Measurements from ENCODE around the gene SRL.

The SRL gene

DNA sequence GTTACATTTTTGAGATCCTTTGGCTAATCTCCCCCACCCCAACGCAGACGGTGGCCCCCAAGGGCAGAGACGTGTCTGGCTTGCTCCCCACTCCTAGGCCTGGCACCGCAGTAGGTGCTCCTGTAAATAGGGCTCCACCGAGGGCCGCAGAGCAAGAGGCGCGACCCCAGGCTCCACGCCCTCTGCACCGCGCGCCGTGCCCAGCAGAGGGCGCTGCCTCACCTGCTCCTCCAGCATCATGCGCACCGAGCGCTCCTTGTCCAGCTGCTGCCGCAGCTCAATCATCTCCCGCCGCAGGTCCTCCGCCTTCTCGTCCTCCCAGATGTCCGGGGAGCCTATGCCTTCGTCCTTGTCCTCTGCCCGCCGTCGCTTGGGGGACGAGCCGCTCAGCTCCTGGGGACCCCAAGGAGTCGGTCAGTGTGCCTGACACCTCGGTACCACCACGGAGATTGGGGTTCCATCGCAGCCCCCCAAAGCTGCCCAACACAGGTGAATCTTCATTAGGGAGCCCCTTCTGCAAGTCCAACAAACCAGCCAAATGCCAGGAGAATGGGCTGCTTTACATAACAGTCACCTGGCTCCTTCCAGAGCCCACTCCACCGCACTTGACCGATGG, 19.8 kb upstream of the SRL start:
- DNase-seq: no peak
- TF ChIP-seq EZH2phosphoT487 (IDR thresholded peaks at IDR 0.05; ENCODE audit: low read length): no peak
- TF ChIP-seq, protein P1, sequence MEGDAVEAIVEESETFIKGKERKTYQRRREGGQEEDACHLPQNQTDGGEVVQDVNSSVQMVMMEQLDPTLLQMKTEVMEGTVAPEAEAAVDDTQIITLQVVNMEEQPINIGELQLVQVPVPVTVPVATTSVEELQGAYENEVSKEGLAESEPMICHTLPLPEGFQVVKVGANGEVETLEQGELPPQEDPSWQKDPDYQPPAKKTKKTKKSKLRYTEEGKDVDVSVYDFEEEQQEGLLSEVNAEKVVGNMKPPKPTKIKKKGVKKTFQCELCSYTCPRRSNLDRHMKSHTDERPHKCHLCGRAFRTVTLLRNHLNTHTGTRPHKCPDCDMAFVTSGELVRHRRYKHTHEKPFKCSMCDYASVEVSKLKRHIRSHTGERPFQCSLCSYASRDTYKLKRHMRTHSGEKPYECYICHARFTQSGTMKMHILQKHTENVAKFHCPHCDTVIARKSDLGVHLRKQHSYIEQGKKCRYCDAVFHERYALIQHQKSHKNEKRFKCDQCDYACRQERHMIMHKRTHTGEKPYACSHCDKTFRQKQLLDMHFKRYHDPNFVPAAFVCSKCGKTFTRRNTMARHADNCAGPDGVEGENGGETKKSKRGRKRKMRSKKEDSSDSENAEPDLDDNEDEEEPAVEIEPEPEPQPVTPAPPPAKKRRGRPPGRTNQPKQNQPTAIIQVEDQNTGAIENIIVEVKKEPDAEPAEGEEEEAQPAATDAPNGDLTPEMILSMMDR (IDR thresholded peaks at IDR 0.05; ENCODE audit: low read length): peak; percentile 47
- H3K27ac ChIP-seq (ENCODE audit: low read length): no peak overlapping the region
- H4K20me1 ChIP-seq (ENCODE audit: insufficient read depth, low read length): peaks cover 11% of the 10 kb centered on the region
- no peaks in the 10 kb centered on the region; the same call in 1 of the 2 replicates for H3K36me3 ChIP-seq (replicated peaks; ENCODE audit: insufficient read depth, low read length)
- H3K9me3 ChIP-seq (replicated peaks; ENCODE audit: insufficient read depth, low read length): no peaks in the 10 kb centered on the region
- no peaks in the 10 kb centered on the region for H3F3A ChIP-seq (ENCODE audit: insufficient read depth, low read length)
- no peak overlapping the region for H3K9ac ChIP-seq (ENCODE audit: low read length)
- H3K79me2 ChIP-seq (ENCODE audit: low read length): peaks cover 52% of the 10 kb centered on the region
- H3K9me2 ChIP-seq (replicated peaks; ENCODE audit: insufficient read depth, low read length): no peaks in the 10 kb centered on the region
- no peaks in the 10 kb centered on the region for H3K27me3 ChIP-seq (replicated peaks; ENCODE audit: insufficient read depth, low read length)
- H2AFZ ChIP-seq (ENCODE audit: low read length): no peak overlapping the region
- no peak overlapping the region for H3K4me2 ChIP-seq (ENCODE audit: low read depth, low read length)
- H3K4me3 ChIP-seq (ENCODE audit: low read length): no peak overlapping the region
- no peaks in the 10 kb centered on the region for H3K4me1 ChIP-seq (ENCODE audit: low read length)

DNA sequence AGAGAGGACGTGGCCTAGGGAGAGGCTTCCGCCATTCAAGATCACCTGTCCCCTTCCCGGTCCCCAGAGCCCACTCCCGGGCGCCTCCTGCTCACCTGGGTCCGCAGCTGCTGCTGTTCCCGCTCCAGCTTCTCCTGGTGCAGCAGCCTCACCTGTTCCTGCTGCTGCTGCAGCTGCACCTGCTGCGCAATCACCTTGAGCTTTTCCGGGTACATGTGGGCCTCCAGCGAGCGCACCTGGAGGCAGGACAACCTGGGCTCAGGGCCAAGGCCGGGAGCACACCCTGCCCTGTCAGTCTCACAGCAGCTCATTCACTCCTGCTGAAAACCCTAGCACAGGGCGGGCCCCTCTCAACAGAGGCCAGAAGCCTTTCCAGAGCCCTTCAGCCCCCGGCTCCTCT, 18.5 kb upstream of the SRL start:
- Histone ChIP-seq H3K4me1 (ENCODE audit: low read length) (no peaks in the 10 kb centered on the region), H3K4me2 (ENCODE audit: low read depth, low read length) (no peak overlapping the region), H3K9me3 (replicated peaks; ENCODE audit: insufficient read depth, low read length) (no peaks in the 10 kb centered on the region), H4K20me1 (ENCODE audit: insufficient read depth, low read length) (peaks cover 6% of the 10 kb centered on the region; the same call in 1 of the 2 replicates), H3K4me3 (ENCODE audit: low read length) (no peak overlapping the region), H3F3A (ENCODE audit: insufficient read depth, low read length) (no peaks in the 10 kb centered on the region; the same call in 1 of the 2 replicates), H3K79me2 (ENCODE audit: low read length) (peaks cover 39% of the 10 kb centered on the region), H3K9ac (ENCODE audit: low read length) (no peak overlapping the region), H3K36me3 (replicated peaks; ENCODE audit: insufficient read depth, low read length) (no peaks in the 10 kb centered on the region; the same call in 1 of the 2 replicates), H2AFZ (ENCODE audit: low read length) (no peak overlapping the region), H3K27ac (ENCODE audit: low read length) (no peak overlapping the region), H3K27me3 (replicated peaks; ENCODE audit: insufficient read depth, low read length) (no peaks in the 10 kb centered on the region), H3K9me2 (replicated peaks; ENCODE audit: insufficient read depth, low read length) (no peaks in the 10 kb centered on the region)
- TF ChIP-seq EZH2phosphoT487 (IDR thresholded peaks at IDR 0.05; ENCODE audit: low read length): no peak
- no peak for DNase-seq

DNA sequence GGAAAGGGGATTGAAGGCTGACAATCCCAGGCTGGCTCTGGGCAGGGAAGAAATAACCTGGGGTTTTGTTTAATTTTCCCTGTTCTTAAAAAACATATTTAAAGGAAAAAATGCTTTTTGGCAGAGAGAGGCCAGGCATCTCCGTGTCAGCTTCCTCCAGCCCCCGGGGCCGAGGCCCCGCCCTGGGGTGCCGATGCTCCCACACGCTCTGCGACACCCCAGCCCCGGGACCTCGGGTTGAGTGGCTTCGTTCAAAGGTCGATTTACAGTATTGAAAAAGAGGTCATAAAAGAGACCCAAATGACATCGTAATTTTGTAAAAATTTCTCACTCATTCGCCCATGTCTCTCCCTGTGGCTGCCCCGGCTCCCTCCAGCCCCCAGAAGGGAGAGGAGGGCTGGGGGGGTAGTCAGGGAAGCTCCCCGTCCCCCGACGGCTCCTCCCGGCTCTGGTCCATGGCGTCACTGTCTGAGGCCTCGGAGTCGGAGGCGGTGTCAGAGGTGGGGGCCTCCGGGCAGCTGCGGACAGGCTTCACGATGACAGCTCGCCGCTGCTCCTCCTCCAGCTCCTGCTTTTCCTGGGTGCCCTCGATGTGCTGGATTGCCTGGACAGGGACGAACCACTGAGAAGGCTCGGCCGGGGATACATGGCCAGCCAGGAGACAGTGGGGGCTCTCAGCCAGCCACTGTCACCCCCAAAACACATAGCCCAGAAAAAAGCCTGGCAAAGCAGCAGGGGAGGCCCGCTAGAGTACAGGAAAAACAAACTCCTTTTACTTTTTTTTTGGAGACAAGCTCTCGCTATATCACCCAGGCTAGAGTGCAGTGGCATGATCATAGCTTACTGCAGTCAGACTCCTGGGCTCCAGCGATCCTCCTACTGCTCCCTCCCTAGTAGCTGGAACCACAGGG, 16.0 kb upstream of the SRL start:
- H3K9me2 ChIP-seq (replicated peaks; ENCODE audit: insufficient read depth, low read length): no peaks in the 10 kb centered on the region
- TF ChIP-seq EZH2 (optimal IDR thresholded peaks at IDR 0.05; ENCODE audit: low read depth, low read length) (no peak), EZH2phosphoT487 (IDR thresholded peaks at IDR 0.05; ENCODE audit: low read length) (no peak)
- TF ChIP-seq, protein P1 (IDR thresholded peaks at IDR 0.05; ENCODE audit: low read length): no peak
- H3K9me3 ChIP-seq (replicated peaks; ENCODE audit: insufficient read depth, low read length): no peaks in the 10 kb centered on the region
- no peak overlapping the region for H3K4me3 ChIP-seq (ENCODE audit: low read length)
- no peak for DNase-seq
- no peak overlapping the region for H3K27ac ChIP-seq (ENCODE audit: low read length)
- H4K20me1 ChIP-seq (ENCODE audit: insufficient read depth, low read length): no peaks in the 10 kb centered on the region
- H3K4me1 ChIP-seq (ENCODE audit: low read length): no peaks in the 10 kb centered on the region
- no peak overlapping the region for H3K9ac ChIP-seq (ENCODE audit: low read length)
- peaks cover 7% of the 10 kb centered on the region for H3F3A ChIP-seq (ENCODE audit: insufficient read depth, low read length)
- no peak overlapping the region for H3K4me2 ChIP-seq (ENCODE audit: low read depth, low read length)
- H3K36me3 ChIP-seq (replicated peaks; ENCODE audit: insufficient read depth, low read length): no peaks in the 10 kb centered on the region; the same call in 1 of the 2 replicates
- H2AFZ ChIP-seq (ENCODE audit: low read length): no peak overlapping the region
- no peaks in the 10 kb centered on the region for H3K27me3 ChIP-seq (replicated peaks; ENCODE audit: insufficient read depth, low read length)
- H3K79me2 ChIP-seq (ENCODE audit: low read length): peaks cover 15% of the 10 kb centered on the region

Data from MM.1S (cell line).